K562 (cell line): Measurements from ENCODE around the gene USP48. TPM values are rescaled to one million over a fixed set of nuclear protein-coding genes. Genes with fewer than 3 reads are reported as not detected.

ENCODE experiments used
- ATAC-seq: fragments of 200-7000 bp; cut with Tn5 transposase; 3 replicates; pipeline ENCODE4 v1.9.1; 2020; ENCODE audit warnings: moderate library complexity
- BruUV-seq: library from RNA; stranded (reverse); fragments of 400-500 nt; replicated peaks from 2 replicates; lab custom pipeline; 2021; lab: Mats Ljungman, UMichigan
- CTCF ChIA-PET: fragments of 300-600 bp; formaldehyde crosslinking; extraction: SDS; loops from one replicate; lab custom pipeline; 2021; ENCODE audit warnings: low intra/inter-chr PET ratio; lab: Yijun Ruan, JAX
- POLR2A ChIA-PET: fragments of 300-600, 350-650 bp; sonication (Branson Sonifier 250); formaldehyde crosslinking; extraction: SDS; loops from one replicate; lab custom pipeline; 2021; ENCODE audit warnings: antibody characterized with exemption, inconsistent platforms; lab: Yijun Ruan, JAX
- DNase-seq, 4 experiments: peaks; one replicate each; pipeline versions ENCODE4 v3.0.0 to v3.0.0-alpha.2; 2011 to 2018; ENCODE audit warnings: low spot score in 3 of 4, mixed read lengths in 3 of 4; ENCODE audit errors: extremely low read depth in 1 of 4
- FAIRE-seq: peaks from 2 replicates; lab custom pipeline; 2011; peaks lifted over from hg19 to GRCh38; lab: Jason Lieb, UNC
- H2AFZ ChIP-seq: 2 replicates; pipeline ENCODE4 v1.6.0; 2011; ENCODE audit warnings: low read depth, low read length, control low read depth, inconsistent platforms
- H3K27ac ChIP-seq: fragments of 200-600 bp; 3 replicates; pipeline ENCODE4 v1.8.0; 2011; ENCODE audit warnings: low read depth, mild to moderate bottlenecking, control low read depth, inconsistent platforms, low read length, moderate library complexity, mixed read lengths; ENCODE audit errors: extremely low read depth
- H3K27me3 ChIP-seq, 2 experiments: fragments of 300-600 bp in 1 of 2; 2 replicates in 1 of 2; 3 replicates in 1 of 2; pipeline versions ENCODE4 v1.6.0 to v1.8.0; 2011; ENCODE audit warnings: inconsistent platforms in 2 of 2, low read length in 2 of 2, mild to moderate bottlenecking in 1 of 2, mixed read lengths in 1 of 2, moderate library complexity in 1 of 2; ENCODE audit not compliant: control insufficient read depth in 2 of 2, insufficient read depth in 2 of 2
- H3K36me3 ChIP-seq: fragments of 300-600 bp; 3 replicates; pipeline ENCODE4 v1.8.0; 2011; ENCODE audit warnings: mild to moderate bottlenecking, low read length, inconsistent platforms; ENCODE audit not compliant: control insufficient read depth, insufficient read depth
- H3K4me1 ChIP-seq, 2 experiments: fragments of 200-600 bp in 1 of 2; replicated peaks in 1 of 2; 2 replicates in 1 of 2; 3 replicates in 1 of 2; pipeline versions ENCODE4 v1.5.1 to v1.8.0; 2011; ENCODE audit warnings: inconsistent platforms in 2 of 2, low read length in 2 of 2, mild to moderate bottlenecking in 1 of 2, mixed read lengths in 1 of 2, moderate library complexity in 1 of 2; ENCODE audit not compliant: control insufficient read depth in 2 of 2, insufficient read depth in 2 of 2
- H3K4me2 ChIP-seq: 2 replicates; pipeline ENCODE4 v1.6.1; 2011; ENCODE audit warnings: low read length, control low read depth, inconsistent platforms, mixed read lengths; ENCODE audit not compliant: insufficient read depth
- H3K4me3 ChIP-seq: fragments of 200-600 bp; sonication (generic), shearing (Covaris generic); 2 replicates; pipeline ENCODE4 v1.5.1; 2016; ENCODE audit warnings: control low read depth, inconsistent platforms
- H3K79me2 ChIP-seq: fragments of 200-600 bp; 3 replicates; pipeline ENCODE4 v1.8.0; 2011; ENCODE audit warnings: low read length, inconsistent platforms; ENCODE audit not compliant: control insufficient read depth, insufficient read depth
- H3K9ac ChIP-seq, 2 experiments: 2 replicates each; pipeline versions ENCODE4 v1.6.0 to v1.6.1; 2011; ENCODE audit warnings: low read depth in 2 of 2, low read length in 2 of 2, control low read depth in 1 of 2, inconsistent platforms in 1 of 2, mild to moderate bottlenecking in 1 of 2, mixed read lengths in 1 of 2; ENCODE audit not compliant: insufficient read depth in 1 of 2
- H3K9me1 ChIP-seq: one replicate; pipeline ENCODE4 v1.6.0; 2011; ENCODE audit warnings: inconsistent platforms, mild to moderate bottlenecking, low read length, moderate library complexity; ENCODE audit not compliant: control insufficient read depth, insufficient read depth
- H3K9me3 ChIP-seq: replicated peaks from 2 replicates; pipeline ENCODE4 v1.5.1; 2011; ENCODE audit warnings: low read depth, low read length, inconsistent platforms; ENCODE audit not compliant: control insufficient read depth, insufficient read depth
- H4K20me1 ChIP-seq: replicated peaks from 2 replicates; pipeline ENCODE4 v1.6.1; 2011; ENCODE audit warnings: low read length, inconsistent platforms, mixed read lengths; ENCODE audit not compliant: control insufficient read depth, insufficient read depth
- ATF7 ChIP-seq: fragments of 450-650 bp; IDR thresholded peaks from 2 replicates; pipeline ENCODE4 v1.7.1; 2014; ENCODE audit warnings: mild to moderate bottlenecking, moderate library complexity
- GABPB2 ChIP-seq: fragments of 250-450 bp; sonication (Bioruptor Pico); conservative IDR thresholded peaks from 2 replicates; pipeline ENCODE4 v1.5.1; 2021; ENCODE audit warnings: mild to moderate bottlenecking
- GATA2 ChIP-seq: sonication (generic); formaldehyde crosslinking; IDR thresholded peaks from 2 replicates; pipeline ENCODE4 v1.4.0; 2020; ENCODE audit warnings: mild to moderate bottlenecking, missing genetic modification reagents
- NR4A1 ChIP-seq, 2 experiments: fragments of 250-450 bp in 1 of 2; fragments of 450-650 bp in 1 of 2; sonication (Bioruptor Pico) in 1 of 2; IDR thresholded peaks; 2 replicates each; pipeline versions ENCODE4 v1.4.0 to v1.6.1; 2016 to 2020; ENCODE audit warnings: mild to moderate bottlenecking in 2 of 2, missing compliant biosample characterization in 1 of 2, missing genetic modification characterization in 1 of 2, moderate library complexity in 1 of 2
- POLR3G ChIP-seq: IDR thresholded peaks from 2 replicates; pipeline ENCODE4 v1.6.1; 2011; ENCODE audit not compliant: insufficient read length, insufficient replicate concordance; ENCODE audit errors: extremely low read depth
- RBBP5 ChIP-seq: fragments of 200-600 bp; sonication (generic); IDR thresholded peaks from 2 replicates; pipeline ENCODE4 v1.6.1; 2012; ENCODE audit warnings: borderline replicate concordance, mild to moderate bottlenecking, low read length, control low read depth, inconsistent platforms; ENCODE audit not compliant: insufficient read depth, poor library complexity, severe bottlenecking
- SMARCC2 ChIP-seq: fragments of 450-650 bp; IDR thresholded peaks from 2 replicates; pipeline ENCODE4 v1.6.1; 2017; ENCODE audit warnings: antibody characterized with exemption, moderate library complexity, mild to moderate bottlenecking, low read depth
- ZC3H11A ChIP-seq: IDR thresholded peaks from 2 replicates; pipeline ENCODE4 v1.6.1; 2012; ENCODE audit warnings: low read depth, low read length, improper control_type of control experiment
- ZNF76 ChIP-seq: fragments of 250-450 bp; sonication (Bioruptor Pico); IDR thresholded peaks from 2 replicates; pipeline ENCODE4 v1.4.0; 2020; ENCODE audit warnings: mild to moderate bottlenecking, moderate library complexity, borderline replicate concordance
- WGBS: fragments of 100-300 bp; shearing (Covaris generic); methylation state at CpG from one replicate; pipeline ENCODE4 v1.1.6; 2016; ENCODE audit warnings: low coverage, mixed read lengths; ENCODE audit not compliant: insufficient coverage; ENCODE audit errors: missing lambda C conversion rate; 5-methylcytosine and 5-hydroxymethylcytosine counted together
- in situ Hi-C: fragments of 300-500 bp; cut with MboI; formaldehyde crosslinking; loops from 4 replicates; pipeline ENCODE4 v1.15.0; 2018; ENCODE audit warnings: inconsistent platforms, mixed read lengths
- intact Hi-C: fragments of 100-400 bp; cut with micrococcal nuclease; formaldehyde crosslinking; loops from 2 replicates; pipeline ENCODE4 v1.14.2; 2022
- polyA plus RNA-seq, 8 experiments: library from polyadenylated mRNA; depleted of rRNA in 4 of 8; stranded (reverse) in 5 of 8; unstranded in 3 of 8; fragments of >200 nt; fragmentation: Nextera tagmentation in 2 of 8; fragmentation: Illumina TruSeq in 1 of 8; extraction: Ambion mirVana in 2 of 8; extraction: Trizol in 1 of 8; gene quantifications; 2 replicates each; pipeline versions ENCODE4 v1.2.1 to v1.2.3, GENCODE V29; 2011 to 2014; ENCODE audit warnings: inconsistent platforms in 1 of 8, missing spikeins in 1 of 8
- total RNA-seq, 7 experiments: library from RNA; depleted of rRNA in 6 of 7; stranded (reverse); fragments of >200 nt in 6 of 7; fragmentation: Illumina TruSeq in 2 of 7; extraction: Trizol in 2 of 7; gene quantifications; 2 replicates each; pipeline versions ENCODE4 v1.2.1 to v1.2.3, GENCODE V29; 2011 to 2021; ENCODE audit warnings: low replicate concordance in 1 of 7
- TF ChIP-seq, protein P1 (sequence below): fragments of 450-650 bp; IDR thresholded peaks from 2 replicates; pipeline ENCODE4 v1.6.1; 2016
- TF ChIP-seq, protein P2 (sequence below): fragments of 250-450 bp; sonication (Bioruptor Pico); IDR thresholded peaks from 2 replicates; pipeline ENCODE4 v1.5.0; 2020; ENCODE audit warnings: mild to moderate bottlenecking

The USP48 gene
- total and polyA plus RNA-seq, 9 of the 15 experiments (the other 6 are each of a cell fraction or from before 2014, with no cell fraction given) = 23.3 to 123 (median 106) TPM

DNA sequence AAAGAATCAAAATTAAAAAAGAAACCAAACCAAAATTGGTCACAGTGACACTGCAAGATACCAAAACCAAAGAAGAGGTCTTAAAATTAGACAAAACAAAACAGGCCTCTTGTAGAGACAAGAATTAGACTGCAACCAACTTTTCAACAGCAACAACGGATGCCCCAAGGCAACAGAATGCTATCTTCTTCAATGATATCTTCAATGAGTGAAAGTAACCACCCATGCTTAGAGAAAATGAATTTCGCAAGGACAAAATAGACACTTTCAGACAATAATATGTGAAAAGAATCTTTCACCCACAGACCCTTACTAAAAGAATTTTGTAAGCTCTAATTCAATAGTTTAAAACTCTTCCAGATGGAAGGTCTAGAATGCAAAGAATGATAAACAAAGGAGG lies 41.7 kb downstream of the USP48 start:
- POLR2A ChIA-PET = interaction anchor here (1.1 kb wide), 1 partner anchor 40 kb away, joined by 4 read pairs; no protein-coding TSS in a partner anchor

More for the DNA sequence above, 41.7 kb downstream of the USP48 start:
- H3K9me3 ChIP-seq = no peaks in the 10 kb centered on the region
- H3K36me3 ChIP-seq = peaks cover 81% of the 10 kb centered on the region
- H3K9me1 ChIP-seq = no peaks in the 10 kb centered on the region
- H3K27me3 ChIP-seq = no peaks in the 10 kb centered on the region
- BruUV-seq = no TSS peak
- no peak for FAIRE-seq
- no peak for DNase-seq
- no peak overlapping the region for H2AFZ ChIP-seq
- no peak overlapping the region for H3K4me2 ChIP-seq
- H3K4me1 ChIP-seq = no peaks in the 10 kb centered on the region
- H3K9ac ChIP-seq = no peak overlapping the region
- CTCF ChIA-PET = no interaction called here
- no peak overlapping the region for H3K4me3 ChIP-seq
- WGBS = 95% methylated on average over 2 of the region's 2 CpGs
- no peaks in the 10 kb centered on the region for H4K20me1 ChIP-seq
- TF ChIP-seq ZNF76 (CRISPR knock-in tag) = no peak
- TF ChIP-seq, protein P1, sequence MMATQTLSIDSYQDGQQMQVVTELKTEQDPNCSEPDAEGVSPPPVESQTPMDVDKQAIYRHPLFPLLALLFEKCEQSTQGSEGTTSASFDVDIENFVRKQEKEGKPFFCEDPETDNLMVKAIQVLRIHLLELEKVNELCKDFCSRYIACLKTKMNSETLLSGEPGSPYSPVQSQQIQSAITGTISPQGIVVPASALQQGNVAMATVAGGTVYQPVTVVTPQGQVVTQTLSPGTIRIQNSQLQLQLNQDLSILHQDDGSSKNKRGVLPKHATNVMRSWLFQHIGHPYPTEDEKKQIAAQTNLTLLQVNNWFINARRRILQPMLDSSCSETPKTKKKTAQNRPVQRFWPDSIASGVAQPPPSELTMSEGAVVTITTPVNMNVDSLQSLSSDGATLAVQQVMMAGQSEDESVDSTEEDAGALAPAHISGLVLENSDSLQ = no peak
- TF ChIP-seq, protein P2, sequence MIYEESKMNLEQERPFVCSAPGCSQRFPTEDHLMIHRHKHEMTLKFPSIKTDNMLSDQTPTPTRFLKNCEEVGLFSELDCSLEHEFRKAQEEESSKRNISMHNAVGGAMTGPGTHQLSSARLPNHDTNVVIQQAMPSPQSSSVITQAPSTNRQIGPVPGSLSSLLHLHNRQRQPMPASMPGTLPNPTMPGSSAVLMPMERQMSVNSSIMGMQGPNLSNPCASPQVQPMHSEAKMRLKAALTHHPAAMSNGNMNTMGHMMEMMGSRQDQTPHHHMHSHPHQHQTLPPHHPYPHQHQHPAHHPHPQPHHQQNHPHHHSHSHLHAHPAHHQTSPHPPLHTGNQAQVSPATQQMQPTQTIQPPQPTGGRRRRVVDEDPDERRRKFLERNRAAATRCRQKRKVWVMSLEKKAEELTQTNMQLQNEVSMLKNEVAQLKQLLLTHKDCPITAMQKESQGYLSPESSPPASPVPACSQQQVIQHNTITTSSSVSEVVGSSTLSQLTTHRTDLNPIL (CRISPR knock-in tag) = no peak
- no peak for TF ChIP-seq GABPB2
- no peak for TF ChIP-seq ZC3H11A
- no peak for TF ChIP-seq SMARCC2
- no peak for TF ChIP-seq NR4A1 (CRISPR knock-in tag; IDR thresholded peaks at IDR 0.05)
- TF ChIP-seq NR4A1 (tag; IDR thresholded peaks at IDR 0.05) = no peak
- TF ChIP-seq RBBP5 = no peak
- TF ChIP-seq GATA2 = no peak
- no peak for TF ChIP-seq POLR3G
- TF ChIP-seq ATF7 = no peak
- TF ChIP-seq, all 486 proteins: peak for 0
- no peak for ATAC-seq
- H3K79me2 ChIP-seq = 0 out of 3 replicates have a peak, but pooled peaks cover 12% of the 10 kb centered on the region
- intact Hi-C loops (no loop called here), in situ Hi-C loops (no loop called here)
- no peak overlapping the region for H3K27ac ChIP-seq
